H1 (cell line): ENCODE data around the gene HINT3. TPM values are rescaled to one million over a fixed set of nuclear protein-coding genes. Genes with fewer than 3 reads are reported as not detected.

Experiments
- CTCF ChIA-PET: fragments of 300-600 bp; sonication (Branson Sonifier 250); formaldehyde crosslinking; loops from one replicate; lab custom pipeline; 2021; ENCODE audit not compliant: partially characterized antibody; lab: Charles Lee
- POLR2A ChIA-PET: fragments of 300-600 bp; sonication (Branson Sonifier 250); formaldehyde crosslinking; loops from one replicate; lab custom pipeline; 2021; ENCODE audit warnings: inconsistent platforms; ENCODE audit not compliant: partially characterized antibody; lab: Charles Lee
- DNase-seq, 2 experiments: peaks; one replicate each; pipeline versions ENCODE4 v3.0.0 to v3.0.0-alpha.2; 2010 to 2022; ENCODE audit warnings: low spot score in 2 of 2, low read depth in 1 of 2, mixed read lengths in 1 of 2
- FAIRE-seq: peaks from 2 replicates; lab custom pipeline; 2011; peaks lifted over from hg19 to GRCh38; lab: Jason Lieb, UNC
- H2AFZ ChIP-seq: 2 replicates; pipeline ENCODE4 v1.8.1; 2012; ENCODE audit warnings: low read length, inconsistent platforms
- H2AK5ac ChIP-seq: 2 replicates; pipeline ENCODE4 v1.6.1; 2013; ENCODE audit warnings: low read depth, low read length
- H2BK120ac ChIP-seq: replicated peaks from 2 replicates; pipeline ENCODE3; 2013; ENCODE audit warnings: low read depth, low read length, inconsistent platforms
- H2BK12ac ChIP-seq: 2 replicates; pipeline ENCODE4 v1.6.1; 2013; ENCODE audit warnings: low read depth, low read length
- H2BK15ac ChIP-seq: 2 replicates; pipeline ENCODE4 v1.6.1; 2013; ENCODE audit warnings: low read length
- H2BK20ac ChIP-seq: 2 replicates; pipeline ENCODE4 v1.6.1; 2013; ENCODE audit warnings: low read length
- H2BK5ac ChIP-seq: 2 replicates; pipeline ENCODE4 v1.6.1; 2013; ENCODE audit warnings: low read depth, low read length
- H3K14ac ChIP-seq: 2 replicates; pipeline ENCODE4 v1.6.1; 2013; ENCODE audit warnings: inconsistent platforms; ENCODE audit not compliant: insufficient read length
- H3K18ac ChIP-seq: 2 replicates; pipeline ENCODE4 v1.6.1; 2013; ENCODE audit warnings: low read length; ENCODE audit errors: extremely low read depth
- H3K23ac ChIP-seq: 2 replicates; pipeline ENCODE4 v1.6.1; 2013; ENCODE audit warnings: inconsistent platforms; ENCODE audit not compliant: insufficient read length
- H3K23me2 ChIP-seq: 2 replicates; pipeline ENCODE4 v1.6.1; 2013; ENCODE audit warnings: low read depth, low read length
- H3K27ac ChIP-seq: 2 replicates; pipeline ENCODE4 v1.6.1; 2011; ENCODE audit warnings: low read depth, low read length, inconsistent platforms
- H3K27me3 ChIP-seq, 4 experiments: replicated peaks in 1 of 4; 1 replicate in 1 of 4; 2 replicates in 3 of 4; pipeline versions ENCODE4 v1.6.1 to v1.8.1; 2011 to 2013; ENCODE audit warnings: low read length in 3 of 4, mild to moderate bottlenecking in 3 of 4, inconsistent platforms in 2 of 4, mixed read lengths in 2 of 4, moderate library complexity in 1 of 4; ENCODE audit not compliant: control insufficient read depth in 3 of 4, insufficient read depth in 3 of 4; ENCODE audit errors: extremely low read depth in 1 of 4
- H3K36me3 ChIP-seq, 4 experiments: 2 replicates each; pipeline versions ENCODE4 v1.6.1 to v1.8.1; 2011 to 2013; ENCODE audit warnings: mild to moderate bottlenecking in 4 of 4, low read length in 3 of 4, moderate library complexity in 2 of 4, control low read depth in 1 of 4, inconsistent platforms in 1 of 4; ENCODE audit not compliant: insufficient read depth in 4 of 4, control insufficient read depth in 2 of 4
- H3K4ac ChIP-seq: replicated peaks from 2 replicates; pipeline ENCODE3; 2013; ENCODE audit warnings: low read length, low read depth, mixed read lengths, inconsistent platforms; ENCODE audit not compliant: insufficient read length
- H3K4me1 ChIP-seq, 4 experiments: replicated peaks in 1 of 4; 1 replicate in 1 of 4; 2 replicates in 3 of 4; pipeline versions ENCODE4 v1.6.1 to v1.8.1; 2011 to 2013; ENCODE audit warnings: low read length in 3 of 4, inconsistent platforms in 2 of 4, mixed read lengths in 1 of 4; ENCODE audit not compliant: insufficient read depth in 4 of 4, control insufficient read depth in 3 of 4
- H3K4me2 ChIP-seq, 2 experiments: 2 replicates each; pipeline versions ENCODE4 v1.6.1 to v1.8.1; 2011 to 2013; ENCODE audit warnings: low read depth in 2 of 2, low read length in 2 of 2, control low read depth in 1 of 2, inconsistent platforms in 1 of 2, mild to moderate bottlenecking in 1 of 2; ENCODE audit not compliant: insufficient read depth in 1 of 2
- H3K4me3 ChIP-seq, 4 experiments: fragments of 200-600, 300-600 bp in 1 of 4; sonication (generic), shearing (Covaris generic), sonication (Bioruptor Twin) in 1 of 4; 2 replicates each; pipeline versions ENCODE4 v1.5.1 to v1.8.1; 2011 to 2016; ENCODE audit warnings: low read length in 4 of 4, low read depth in 3 of 4, control low read depth in 2 of 4, inconsistent platforms in 2 of 4, mild to moderate bottlenecking in 2 of 4, mixed read lengths in 1 of 4, moderate library complexity in 1 of 4; ENCODE audit not compliant: insufficient read depth in 2 of 4; ENCODE audit errors: extremely low read depth in 1 of 4
- H3K56ac ChIP-seq: replicated peaks from 2 replicates; pipeline ENCODE3; 2013; ENCODE audit warnings: low read depth, mild to moderate bottlenecking, mixed read lengths, low read length, inconsistent platforms; ENCODE audit not compliant: insufficient read length
- H3K79me1 ChIP-seq: 2 replicates; pipeline ENCODE4 v1.6.1; 2013; ENCODE audit warnings: low read depth, low read length, control low read depth
- H3K79me2 ChIP-seq, 2 experiments: 2 replicates each; pipeline versions ENCODE4 v1.6.1 to v1.8.1; 2012 to 2013; ENCODE audit warnings: low read length in 2 of 2, mild to moderate bottlenecking in 2 of 2, inconsistent platforms in 1 of 2; ENCODE audit not compliant: insufficient read depth in 2 of 2, control insufficient read depth in 1 of 2
- H3K9ac ChIP-seq, 4 experiments: replicated peaks in 1 of 4; 1 replicate in 1 of 4; 2 replicates in 3 of 4; pipeline versions ENCODE4 v1.6.1 to v1.8.1; 2011 to 2013; ENCODE audit warnings: low read depth in 3 of 4, low read length in 3 of 4, control low read depth in 2 of 4, mild to moderate bottlenecking in 2 of 4, moderate library complexity in 2 of 4, inconsistent platforms in 1 of 4; ENCODE audit errors: extremely low read depth in 1 of 4
- H3K9me3 ChIP-seq, 2 experiments: 2 replicates each; pipeline versions ENCODE4 v1.6.1 to v1.8.1; 2012 to 2013; ENCODE audit warnings: mild to moderate bottlenecking in 2 of 2, moderate library complexity in 2 of 2, control low read depth in 1 of 2, inconsistent platforms in 1 of 2, low read depth in 1 of 2, low read length in 1 of 2, mixed read lengths in 1 of 2; ENCODE audit not compliant: insufficient read depth in 2 of 2
- H4K20me1 ChIP-seq, 2 experiments: replicated peaks in 1 of 2; 2 replicates each; pipeline versions ENCODE3 to v1.8.1; 2011 to 2013; ENCODE audit warnings: inconsistent platforms in 2 of 2, low read length in 2 of 2, mild to moderate bottlenecking in 1 of 2; ENCODE audit not compliant: insufficient read depth in 2 of 2, control insufficient read depth in 1 of 2
- H4K5ac ChIP-seq: 2 replicates; pipeline ENCODE4 v1.6.1; 2013; ENCODE audit warnings: low read length, low read depth, mixed read lengths, inconsistent platforms; ENCODE audit not compliant: insufficient read length
- H4K8ac ChIP-seq: 2 replicates; pipeline ENCODE4 v1.8.0; 2013; ENCODE audit warnings: mild to moderate bottlenecking, moderate library complexity, low read length, inconsistent platforms; ENCODE audit not compliant: insufficient read depth; ENCODE audit errors: extremely low read depth
- H4K91ac ChIP-seq: replicated peaks from 2 replicates; pipeline ENCODE3; 2013; ENCODE audit warnings: low read length, mixed read lengths, inconsistent platforms; ENCODE audit not compliant: insufficient read length
- RFX5 ChIP-seq: IDR thresholded peaks from 2 replicates; pipeline ENCODE4 v1.6.1; 2011; ENCODE audit warnings: low read depth, low read length, improper control_type of control experiment, borderline replicate concordance
- SIN3A ChIP-seq, 2 experiments: IDR thresholded peaks in 1 of 2; conservative IDR thresholded peaks in 1 of 2; 2 replicates each; pipeline ENCODE4 v1.6.1; 2011 to 2012; ENCODE audit warnings: low read length in 2 of 2, improper control_type of control experiment in 1 of 2, low read depth in 1 of 2, mild to moderate bottlenecking in 1 of 2
- WGBS, 2 experiments: shearing (Covaris generic) in 1 of 2; methylation state at CpG; one replicate each; pipeline versions ENCODE4 v1.1.6 to v1.1.7; 2013 to 2015; ENCODE audit warnings: low lambda C conversion rate in 2 of 2, mixed read lengths in 2 of 2, inconsistent platforms in 1 of 2, low coverage in 1 of 2, missing lambda C conversion rate in 1 of 2; ENCODE audit not compliant: insufficient replicate concordance in 2 of 2, insufficient coverage in 1 of 2, insufficient read length in 1 of 2; ENCODE audit errors: extremely low coverage in 1 of 2, missing lambda C conversion rate in 1 of 2; 5-methylcytosine and 5-hydroxymethylcytosine counted together
- polyA plus RNA-seq, 7 experiments: library from polyadenylated mRNA; depleted of rRNA in 3 of 7; stranded (reverse) in 5 of 7; unstranded in 2 of 7; fragments of >200 nt in 5 of 7; fragments of 200-250 nt in 2 of 7; gene quantifications; 1 replicate in 5 of 7; 2 replicates in 1 of 7; 4 replicates in 1 of 7; pipeline versions ENCODE4 v1.2.1 to v1.2.3, GENCODE V29; 2011 to 2013; ENCODE audit warnings: missing spikeins in 2 of 7, mixed read lengths in 2 of 7
- total RNA-seq: library from RNA; stranded (reverse); fragmentation: NEBNext Ultra II Directional; extraction: Animal tissue kit (Norgen Biotek cat#: 25700); gene quantifications from 2 replicates; pipeline ENCODE4 v1.2.1, GENCODE V29; 2021

The HINT3 gene
- total and polyA plus RNA-seq, 2 of the 8 experiments (the other 6 are each of a cell fraction or from before 2014, with no cell fraction given) = 1.2 to 7.8 TPM

- no peak overlapping the region for H3K14ac ChIP-seq
- H2BK15ac ChIP-seq = no peak overlapping the region
- H3K36me3 ChIP-seq = no peaks in the 10 kb centered on the region
- H3K4me1 ChIP-seq = peaks cover 0 to 9% (median 5%) of the 10 kb centered on the region in 4 experiments; a peak in 4 of 7 replicates
- H2AK5ac ChIP-seq = no peak overlapping the region
- no peak overlapping the region for H4K5ac ChIP-seq
- H3K79me1 ChIP-seq = no peaks in the 10 kb centered on the region
- no peak overlapping the region for H3K4ac ChIP-seq
- 32% methylated on average over 3 of the region's 3 CpGs; no CpG with 5 or more reads in 1 of the 2 experiments for WGBS, 2 experiments
- no peak overlapping the region; the same call in 1 of the 2 replicates for H3K18ac ChIP-seq
- H3K9ac ChIP-seq = peak overlapping the region; percentile 0 to 87 (median 75); a peak in 6 of 7 replicates
- H2AFZ ChIP-seq = peak overlapping the region; percentile 43; the same call in 1 of the 2 replicates
- H3K23ac ChIP-seq = no peak overlapping the region
- no peak overlapping the region for H2BK20ac ChIP-seq
- H2BK5ac ChIP-seq = no peak overlapping the region
- no peak for DNase-seq
- POLR2A ChIA-PET = interaction anchor here (1.0 to 1.4 kb wide), 3 partner anchors 29 to 167 kb away, joined by 3 to 6 read pairs (median 3); partner anchors contain the start of genes NCOA7 and TRMT11
- no peaks in the 10 kb centered on the region for H3K27me3 ChIP-seq
- H2BK12ac ChIP-seq = no peak overlapping the region
- no peaks in the 10 kb centered on the region; the same call in 1 of the 2 replicates for H3K23me2 ChIP-seq
- no peak overlapping the region for H3K27ac ChIP-seq
- peaks cover 0 to 11% of the 10 kb centered on the region in 2 experiments; a peak in 1 of 4 replicates for H3K79me2 ChIP-seq
- no peaks in the 10 kb centered on the region for H3K9me3 ChIP-seq
- no peak for FAIRE-seq
- no peak overlapping the region for H2BK120ac ChIP-seq
- peak overlapping the region; percentile 42 to 74 for H3K4me2 ChIP-seq
- H3K4me3 ChIP-seq = peak overlapping the region; percentile 47 to 94 (median 90)
- H4K20me1 ChIP-seq = no peaks in the 10 kb centered on the region
- CTCF ChIA-PET = interaction anchor here (0.5 to 7.3 kb wide), 24 partner anchors 8 to 646 kb away, joined by 3 to 77 read pairs (median 5); partner anchors contain the start of gene NCOA7
- no peak overlapping the region for H4K91ac ChIP-seq
- no peak overlapping the region for H3K56ac ChIP-seq
- peak overlapping the region; percentile 92; the same call in 1 of the 2 replicates for H4K8ac ChIP-seq
- TF ChIP-seq SIN3A (conservative IDR thresholded peaks at IDR 0.05 in 1 of 2, IDR thresholded peaks at IDR 0.05 in 1 of 2; ENCODE audit: low read depth in 1 of 2, low read length in 2 of 2) = peak; percentile 86; a peak in 2 of 4 replicates
- no peak for TF ChIP-seq RFX5
Observed at GRCh38 chr6:125957391-125957693, 772 bp downstream of the HINT3 start.
